ENCODE results near the gene LTB.
A peak's percentile ranks its signal among the peaks of the same experiment; 100 is the strongest.

The LTB gene

DNA sequence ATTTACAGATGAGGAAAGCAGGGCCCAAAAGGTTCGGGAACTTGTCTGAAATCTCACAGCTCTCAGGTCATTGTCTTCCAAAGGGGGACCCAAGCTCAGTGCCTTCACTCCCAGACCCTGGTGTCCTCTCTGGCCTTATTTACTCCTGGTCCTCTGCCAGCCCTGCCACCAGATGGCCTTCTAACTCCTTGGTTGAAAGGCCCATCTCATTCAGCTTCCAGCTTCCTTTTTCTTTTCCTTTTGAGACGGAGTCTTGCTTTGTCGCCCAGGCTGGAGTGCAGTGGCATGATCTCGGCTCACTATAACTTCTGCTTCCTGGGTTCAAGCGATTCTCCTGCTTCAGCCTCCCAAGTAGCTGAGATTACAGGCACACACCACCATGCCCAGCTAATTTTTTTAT lies 30.9 kb downstream of the LTB start:
- DNase-seq (ENCODE audit: low read depth in 2 of 2), result peak in 1 of 2 donors; percentile 56

DNA sequence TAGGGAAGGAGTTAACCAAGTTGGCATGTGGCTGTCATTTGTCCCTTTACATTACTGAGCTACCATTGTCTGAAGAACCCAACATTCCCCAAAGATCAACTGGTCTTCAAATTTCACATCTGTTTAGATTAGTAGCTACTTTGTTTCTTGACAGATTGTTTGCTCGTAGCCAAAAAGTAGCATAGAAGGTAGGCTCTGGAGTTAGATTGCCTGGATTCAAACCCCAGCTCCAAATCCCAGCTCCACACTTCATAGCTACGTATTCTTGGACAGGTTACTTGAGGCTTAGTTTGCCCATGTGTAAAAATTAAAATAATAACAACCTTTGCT lies 33.7 kb downstream of the LTB start:
- no peak for DNase-seq (ENCODE audit: low read depth in 2 of 2)

- no peak for DNase-seq (ENCODE audit: low read depth in 2 of 2)
Measured at GRCh38 chr6:31547727-31548543, 34.3 kb downstream of the LTB start.

GRCh38 chr6:31546958-31547726 lies 35.1 kb downstream of the LTB start, which contains the start of gene NFKBIL1:
TSS of gene NFKBIL1 (plus strand) at chr6:31547608. CDS start at chr6:31547695, 87 bp downstream.
- DNase-seq (ENCODE audit: low read depth in 2 of 2), result peak; percentile 82 to 85

DNA sequence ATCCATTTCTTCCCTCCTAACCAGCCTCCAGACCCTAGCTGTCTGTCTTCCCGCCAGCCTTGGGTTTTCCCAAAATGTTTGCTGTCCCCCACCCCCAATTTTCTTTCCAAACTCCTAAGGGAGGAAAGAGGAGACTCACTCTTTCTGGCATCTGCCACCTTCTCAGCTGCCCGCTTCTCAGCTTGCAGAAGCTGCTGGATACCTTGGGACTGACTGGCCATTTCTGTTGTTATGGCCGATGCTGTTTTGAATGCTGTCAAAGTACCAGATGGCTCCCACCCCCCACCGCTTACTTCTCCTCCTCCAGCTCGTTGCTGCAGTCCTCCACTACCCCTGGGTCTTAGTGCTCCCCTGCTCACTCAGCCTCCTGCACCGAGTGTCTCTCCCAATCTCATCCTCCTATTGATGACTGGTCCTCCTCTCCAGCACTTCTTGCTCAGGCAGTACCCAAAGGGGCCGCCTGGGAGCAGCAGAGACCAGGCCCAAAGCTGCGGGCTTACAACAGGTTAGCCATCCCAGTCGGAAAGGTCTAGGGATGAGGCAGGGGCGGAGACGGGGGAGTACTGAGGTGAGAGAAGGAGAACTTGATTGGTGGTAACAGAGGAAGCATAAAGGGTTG lies 35.8 kb downstream of the LTB start, which contains the start of gene ATP6V1G2:
ATP6V1G2 (minus strand) TSS at position 270 of the 619 bp plus-strand sequence; CDS start at position 221, 49 bp downstream.
- peak; percentile 74 to 77 for DNase-seq (ENCODE audit: low read depth in 2 of 2)

- no peak for DNase-seq (ENCODE audit: low read depth in 2 of 2)
Measured at GRCh38 chr6:31545291-31545690, 36.9 kb downstream of the LTB start.

DNA sequence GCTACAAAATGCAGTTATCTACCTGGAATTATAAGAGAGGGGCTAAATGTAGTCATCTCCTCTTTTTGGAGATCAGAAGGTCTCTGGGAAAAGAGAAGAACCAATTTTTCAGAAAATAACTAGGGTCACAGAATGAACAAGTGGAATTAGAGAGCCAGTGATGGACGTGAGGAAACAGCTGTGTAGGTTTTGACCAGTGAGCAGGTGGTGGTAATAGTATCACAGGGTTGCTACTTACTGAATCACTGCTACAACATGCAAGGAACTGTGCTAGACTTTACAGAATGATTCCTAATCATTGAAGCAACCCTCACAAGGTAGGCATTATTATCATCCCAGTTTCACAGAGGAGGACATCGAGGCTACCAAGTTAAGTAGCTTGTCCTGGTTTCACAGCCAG lies 37.5 kb downstream of the LTB start:
- no peak for DNase-seq (ENCODE audit: low read depth in 2 of 2)

GRCh38 chr6:31543639-31544038 lies 38.6 kb downstream of the LTB start:
- no peak for DNase-seq (ENCODE audit: low read depth in 2 of 2)

- peak; percentile 83 to 89 for DNase-seq (ENCODE audit: low read depth in 2 of 2)
Measured at GRCh38 chr6:31541658-31542521, 40.3 kb downstream of the LTB start, which contains the start of gene DDX39B. TSS of gene DDX39B (minus strand) at chr6:31542003. CDS start at chr6:31540532, 1,471 bp downstream.

GRCh38 chr6:31541059-31541657 lies 41.1 kb downstream of the LTB start:
- DNase-seq (ENCODE audit: low read depth in 2 of 2), result peak; percentile 33 to 40

- no peak for DNase-seq (ENCODE audit: low read depth in 2 of 2)
Measured at GRCh38 chr6:31540640-31541039, 41.6 kb downstream of the LTB start.

DNA sequence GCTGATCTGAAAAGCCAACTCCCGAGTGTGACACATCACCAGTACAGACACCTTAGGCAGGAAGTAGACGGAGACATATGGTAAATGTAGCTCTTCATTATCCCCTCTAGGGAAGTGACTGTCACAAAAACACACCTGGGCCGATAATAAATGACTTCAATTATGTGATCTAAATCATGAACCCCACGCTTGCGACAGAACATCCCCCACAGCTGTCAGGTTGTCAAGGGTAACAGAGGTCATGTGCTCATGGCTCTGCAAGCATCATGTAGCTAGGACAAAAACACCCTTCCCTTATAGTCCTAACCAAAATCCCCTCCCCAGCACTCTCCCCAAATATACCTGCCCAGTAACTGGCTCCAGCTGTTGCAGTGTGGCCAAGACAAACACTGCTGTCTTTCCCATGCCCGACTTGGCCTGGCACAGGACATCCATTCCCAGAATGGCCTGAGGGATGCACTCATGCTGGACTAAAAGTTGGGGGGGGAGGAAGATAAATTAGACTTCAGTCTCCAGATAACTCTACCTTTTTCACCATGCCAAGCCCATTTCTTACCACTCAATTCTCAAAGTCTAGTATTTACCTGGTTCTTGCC lies 43.3 kb downstream of the LTB start:
- DNase-seq (ENCODE audit: low read depth in 2 of 2), result no peak

GRCh38 chr6:31535538-31536324 lies 46.5 kb downstream of the LTB start:
- no peak for DNase-seq (ENCODE audit: low read depth in 2 of 2)

- no peak for DNase-seq (ENCODE audit: low read depth in 2 of 2)
Measured at GRCh38 chr6:31534521-31535040, 47.6 kb downstream of the LTB start.

DNA sequence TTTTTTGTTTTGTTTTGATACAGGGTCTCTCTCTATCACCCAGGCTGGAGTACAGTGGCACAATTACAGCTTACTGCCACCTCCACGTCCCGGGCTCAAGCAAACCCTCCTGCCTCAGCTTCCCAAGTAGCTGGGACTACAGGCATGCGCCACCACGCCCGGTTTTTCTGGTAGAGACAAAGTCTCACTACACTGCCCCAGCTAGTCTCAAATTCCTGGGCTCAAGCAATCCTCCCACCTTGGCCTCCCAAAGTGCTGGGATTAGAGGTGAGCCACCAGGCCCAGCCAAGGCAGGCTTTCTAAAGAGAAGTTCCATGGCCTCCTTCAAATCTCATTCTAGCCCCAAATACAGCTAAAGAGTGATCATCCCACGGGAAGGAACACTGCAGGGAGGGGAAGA lies 48.2 kb downstream of the LTB start:
- no peak for DNase-seq (ENCODE audit: low read depth in 2 of 2)

GRCh38 chr6:31533455-31533841 lies 48.8 kb downstream of the LTB start:
- no peak for DNase-seq (ENCODE audit: low read depth in 2 of 2)

DNA sequence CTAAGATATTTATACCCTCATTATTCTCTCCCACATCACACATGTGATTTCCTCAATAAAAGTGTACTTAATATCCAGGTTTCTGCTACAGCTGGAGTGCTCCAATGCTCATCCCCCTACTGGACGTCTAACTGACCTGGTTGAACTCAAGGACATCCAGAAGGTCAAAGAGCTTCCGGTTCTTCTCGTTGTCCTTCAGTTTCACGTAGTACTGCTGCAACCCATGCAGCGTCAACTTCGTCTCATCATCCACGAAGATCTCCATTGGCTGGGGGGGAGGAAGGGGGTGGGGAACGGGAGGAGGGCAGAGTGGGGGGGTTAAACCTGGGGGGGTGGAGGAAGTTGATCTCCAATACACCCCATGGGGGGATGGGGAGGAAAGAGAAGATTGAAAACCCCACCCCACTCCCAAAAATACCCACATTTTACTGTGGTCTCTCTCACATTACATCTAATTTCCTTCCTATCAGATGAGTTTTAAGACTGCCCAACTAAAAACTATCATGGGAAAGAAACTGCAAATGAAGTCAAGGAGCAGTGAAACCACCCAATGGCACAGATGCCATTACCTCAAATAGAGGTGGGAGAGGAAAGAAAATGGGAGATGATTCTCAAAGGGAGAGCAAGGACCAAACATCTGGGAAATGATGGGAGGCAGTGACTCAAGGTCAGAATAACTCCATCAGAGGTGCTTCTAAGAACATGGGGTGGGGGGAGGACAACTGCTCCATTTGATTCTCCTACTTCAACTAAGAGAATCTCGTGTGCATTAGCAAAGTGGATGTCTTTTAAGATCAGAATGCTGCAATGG lies 49.4 kb downstream of the LTB start:
- DNase-seq (ENCODE audit: low read depth in 2 of 2), result no peak

DNA sequence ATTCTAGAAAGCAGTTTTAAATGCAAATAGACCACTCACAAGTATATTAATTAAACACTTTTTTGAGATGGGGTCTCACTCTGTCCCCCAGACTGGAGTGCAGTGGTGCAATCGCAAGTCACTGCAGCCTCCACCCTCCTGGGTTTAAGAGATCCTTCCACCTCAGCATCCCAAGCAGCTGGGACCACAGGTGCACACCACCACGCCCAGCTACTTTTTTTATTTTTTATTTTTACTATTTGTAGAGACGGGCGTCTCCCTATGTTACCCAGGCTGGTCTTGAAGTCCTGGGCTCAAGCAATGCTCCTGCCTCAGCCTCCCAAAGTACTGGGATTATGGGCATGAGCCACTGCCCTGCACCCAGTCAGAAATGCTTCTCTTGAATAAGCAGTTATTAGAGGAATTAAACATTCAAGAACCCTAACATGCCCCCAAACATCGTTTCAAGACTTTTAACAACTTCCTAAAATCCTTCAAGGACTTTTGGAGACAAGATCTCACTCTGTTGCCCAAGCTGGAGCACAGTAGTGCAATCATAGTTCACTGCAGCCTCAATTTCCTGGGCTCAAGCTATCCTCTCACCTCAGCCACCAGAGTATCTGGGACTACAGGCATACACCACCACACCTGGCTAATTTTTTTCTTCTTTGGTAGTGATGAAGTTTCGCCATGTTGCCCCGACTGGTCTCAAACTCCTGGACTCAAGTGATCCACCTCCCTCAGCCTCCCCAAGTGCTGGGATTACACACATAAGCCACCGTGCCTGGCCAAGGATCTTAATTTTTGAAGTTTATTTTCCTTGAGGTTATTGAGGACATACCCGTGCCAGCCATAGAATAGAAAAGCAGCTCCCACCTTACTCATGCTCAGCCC lies 50.2 kb downstream of the LTB start:
- DNase-seq (ENCODE audit: low read depth in 2 of 2), result no peak

All from stimulated activated CD4-positive, alpha-beta T cell treated with anti-CD3 and anti-CD28 coated beads, Interleukin-1b, Interleukin-23, amount 100 ng/mL, for 4 hours (primary cell).